Measurements from ENCODE around the gene KNG1. TPM values are rescaled to one million over a fixed set of nuclear protein-coding genes. Genes with fewer than 3 reads are reported as not detected.
"Not testable (repeated sequence)": the region's sequence is repeated elsewhere in the genome, so short reads cannot be mapped to it uniquely, and the experiment has no call there.

Gene KNG1
- polyA plus RNA-seq, 4 donors: 8.3 to 169 (median 132) TPM

DNA sequence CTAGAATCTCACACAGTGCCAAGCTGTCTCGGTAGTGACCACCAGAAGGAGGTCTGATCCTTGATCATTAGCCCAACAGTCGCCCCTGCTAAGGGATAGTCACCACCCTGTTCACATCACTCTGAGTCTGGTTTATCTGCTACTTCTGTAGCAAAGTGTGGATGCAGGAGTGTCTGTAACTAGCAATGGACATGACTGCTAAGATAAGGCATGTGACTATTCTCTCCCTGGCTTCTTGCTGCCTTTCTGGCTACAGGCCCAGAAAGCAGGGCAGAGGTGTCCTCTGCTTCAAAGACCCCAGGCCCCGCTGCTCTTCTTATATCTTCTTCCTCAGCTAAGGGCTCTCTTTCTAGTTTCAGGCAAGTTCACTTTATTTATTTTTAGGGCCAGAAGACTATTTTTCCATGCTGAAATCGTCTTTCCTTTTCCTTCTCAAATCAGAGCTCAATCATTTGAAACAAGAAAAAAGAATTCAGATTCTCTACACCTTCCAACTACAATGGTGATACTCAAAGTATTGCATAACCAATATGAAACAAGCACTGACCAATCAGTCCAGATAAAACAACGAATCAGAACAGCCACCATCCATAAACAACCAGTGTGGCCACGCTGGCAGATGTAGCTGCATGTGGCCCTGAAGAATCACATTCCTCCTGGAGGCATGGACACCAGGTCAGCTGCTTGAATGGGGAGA is 8.0 kb upstream of the KNG1 start:
- no peak for DNase-seq (ENCODE audit: low read depth in 4 of 4, low spot score in 3 of 4)

DNA sequence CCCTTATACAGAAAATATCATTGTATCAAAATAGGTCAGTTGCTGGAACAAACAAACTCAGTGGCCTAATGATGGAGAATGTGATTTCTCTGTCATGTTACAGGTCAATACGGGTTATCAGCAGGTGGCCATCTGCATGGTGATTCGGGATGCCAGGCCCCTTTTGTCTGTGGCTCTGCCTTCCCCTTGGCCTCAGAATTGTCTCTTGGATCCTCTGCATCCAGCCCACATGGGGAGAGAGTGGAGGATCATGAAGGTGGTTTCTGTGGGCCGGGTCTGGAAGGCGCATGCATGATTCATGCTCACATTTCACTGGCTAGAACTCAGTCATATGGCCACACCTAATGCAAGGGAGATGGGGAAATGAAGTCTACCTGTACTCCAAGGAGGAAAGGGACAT is 6.5 kb upstream of the KNG1 start:
- DNase-seq (ENCODE audit: low read depth in 4 of 4, low spot score in 3 of 4): not testable (repeated sequence)

DNA sequence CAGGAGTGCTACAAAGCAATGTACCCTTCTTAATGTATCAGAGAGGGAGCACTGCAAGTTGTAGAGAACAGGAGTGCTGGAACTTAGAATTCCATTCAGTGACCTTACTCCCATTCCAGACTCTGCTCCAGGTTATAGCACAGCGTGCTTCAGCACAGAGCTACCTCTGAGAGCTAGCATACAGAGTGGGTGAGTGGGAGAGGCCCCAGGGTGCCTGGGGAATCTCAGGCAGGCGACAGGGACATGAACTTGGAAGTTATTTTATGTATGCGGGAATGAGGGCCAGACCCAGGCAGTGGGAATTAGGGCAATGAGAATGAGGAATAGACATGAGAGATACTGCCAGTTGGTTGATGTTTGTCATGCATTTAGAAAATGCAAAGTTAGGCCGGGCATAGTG is 3.7 kb upstream of the KNG1 start:
- no peak for DNase-seq (ENCODE audit: low read depth in 4 of 4, low spot score in 3 of 4)

DNA sequence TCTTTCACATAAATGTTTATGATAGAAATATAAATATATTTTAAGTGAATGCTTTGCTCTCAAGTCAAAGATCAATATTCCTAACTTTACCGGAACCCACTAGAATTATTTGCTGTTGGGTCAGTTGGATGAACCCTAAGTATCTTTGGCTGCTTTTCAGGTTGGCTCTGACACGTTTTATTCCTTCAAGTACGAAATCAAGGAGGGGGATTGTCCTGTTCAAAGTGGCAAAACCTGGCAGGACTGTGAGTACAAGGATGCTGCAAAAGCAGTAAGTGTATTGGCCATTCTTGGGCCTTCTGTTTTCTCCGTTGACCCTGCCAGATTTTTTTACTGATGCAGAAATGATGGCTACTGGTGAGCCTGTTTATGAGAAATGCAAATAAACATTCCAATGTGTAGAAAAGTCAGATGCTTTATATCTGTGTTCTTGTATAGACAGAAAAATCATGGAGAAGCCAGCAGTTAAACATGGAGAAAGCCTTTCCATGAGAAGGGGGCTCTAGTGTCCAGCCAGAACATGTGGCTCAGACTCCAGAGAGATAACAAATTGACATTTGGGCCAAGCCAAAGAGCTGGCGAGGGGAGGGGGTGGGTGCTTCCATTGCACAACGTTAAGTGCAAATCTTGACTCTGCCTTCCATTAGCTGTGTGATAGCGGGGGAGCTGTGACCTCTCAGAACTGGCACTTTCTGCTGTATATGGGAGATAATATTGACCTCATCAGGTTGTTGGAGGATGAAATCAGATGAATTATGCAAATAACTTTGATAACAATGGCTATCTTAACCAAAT is 3.0 kb downstream of the KNG1 start:
- no peak for DNase-seq (ENCODE audit: low read depth in 4 of 4, low spot score in 3 of 4)

DNA sequence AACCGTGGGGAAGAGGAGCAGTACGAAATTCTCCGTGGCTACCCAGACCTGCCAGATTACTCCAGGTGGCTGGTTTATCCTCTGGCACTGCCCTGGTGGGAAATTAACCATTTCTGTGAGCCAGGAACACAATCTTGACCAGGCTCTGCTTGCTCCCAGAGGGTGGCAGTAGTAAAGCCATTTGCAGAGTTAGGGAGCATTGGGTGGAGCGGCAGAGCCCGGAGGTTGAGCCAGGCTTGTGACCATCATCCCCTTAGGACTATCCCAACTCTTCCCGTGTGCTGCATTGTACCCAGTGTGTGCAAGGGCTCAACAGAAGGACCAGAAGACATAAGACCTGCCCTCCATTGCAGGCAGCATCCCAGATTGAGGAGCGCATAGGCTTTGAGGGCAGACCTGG is 5.3 kb downstream of the KNG1 start:
- DNase-seq (ENCODE audit: low read depth in 4 of 4, low spot score in 3 of 4): no peak

DNA sequence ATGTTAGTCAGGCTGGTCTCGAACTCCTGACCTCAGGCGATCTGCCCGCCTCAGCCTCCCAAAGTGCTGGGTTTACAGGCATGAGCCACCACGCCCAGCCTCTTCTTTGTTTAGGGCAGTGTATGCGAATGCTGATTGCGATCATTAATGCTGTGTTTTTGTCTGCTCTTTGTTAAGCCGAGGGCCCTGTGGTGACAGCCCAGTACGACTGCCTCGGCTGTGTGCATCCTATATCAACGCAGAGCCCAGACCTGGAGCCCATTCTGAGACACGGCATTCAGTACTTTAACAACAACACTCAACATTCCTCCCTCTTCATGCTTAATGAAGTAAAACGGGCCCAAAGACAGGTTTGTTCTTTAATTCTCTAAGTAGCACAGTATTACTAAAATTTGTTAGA is 7.8 kb downstream of the KNG1 start:
- no peak for DNase-seq (ENCODE audit: low read depth in 4 of 4, low spot score in 3 of 4)

DNA sequence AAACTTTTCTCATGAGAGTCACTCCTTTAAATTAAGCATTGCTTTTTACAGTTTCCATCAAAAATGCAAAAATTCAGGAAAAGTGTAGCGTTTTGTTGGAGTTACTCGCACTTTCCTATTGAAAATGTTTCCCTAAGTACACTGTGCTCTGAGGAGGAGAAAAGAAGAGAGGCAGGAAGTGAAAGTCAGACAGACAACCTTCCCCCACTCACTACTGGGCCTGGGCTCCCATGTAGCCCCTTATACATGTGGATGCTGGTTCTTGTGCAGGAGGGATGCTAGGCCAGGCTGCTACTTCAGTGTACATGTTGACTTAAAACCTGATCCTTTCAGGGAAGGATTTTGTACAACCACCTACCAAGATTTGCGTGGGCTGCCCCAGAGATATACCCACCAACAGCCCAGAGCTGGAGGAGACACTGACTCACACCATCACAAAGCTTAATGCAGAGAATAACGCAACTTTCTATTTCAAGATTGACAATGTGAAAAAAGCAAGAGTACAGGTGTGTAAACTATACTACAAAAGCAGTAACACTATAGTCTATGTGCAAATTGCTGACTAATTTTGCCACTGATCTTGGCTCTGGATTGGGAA is 15.1 kb downstream of the KNG1 start:
- DNase-seq (ENCODE audit: low read depth in 4 of 4, low spot score in 3 of 4): no peak

DNA sequence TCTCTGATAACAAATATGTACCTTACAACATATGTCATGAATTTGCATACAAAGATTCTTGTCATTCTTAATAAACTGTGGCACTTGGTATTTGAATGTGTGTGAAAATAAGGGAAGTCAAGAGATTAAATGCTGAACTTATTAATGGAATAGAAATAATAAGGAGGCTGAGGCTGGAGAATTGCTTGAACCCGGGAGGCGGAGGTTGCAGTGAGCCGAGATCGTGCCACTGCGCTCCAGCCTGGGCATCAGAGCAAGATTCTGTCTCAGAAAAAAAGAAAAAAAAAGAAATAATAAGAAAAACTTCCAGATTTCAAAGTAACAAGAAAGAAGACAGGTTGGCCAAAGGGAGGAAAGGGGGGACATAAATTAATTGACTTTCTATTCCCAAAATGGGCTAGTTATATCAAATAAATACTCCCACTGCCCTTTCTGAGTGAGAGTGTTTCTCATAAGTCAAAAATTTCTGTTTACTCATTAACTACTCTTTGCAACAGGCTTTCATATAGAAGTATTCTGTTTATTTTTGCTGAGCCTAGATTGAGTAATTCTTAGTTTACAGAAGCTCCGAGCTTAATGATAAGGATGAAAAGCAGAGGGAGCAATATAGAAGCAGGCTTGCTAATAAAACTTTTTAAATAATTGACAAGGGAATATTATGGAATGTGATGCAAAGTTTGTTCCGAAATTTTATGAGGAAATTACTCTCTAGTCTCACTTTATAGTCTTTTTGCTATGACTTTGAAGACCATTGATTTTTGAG is 25.6 kb downstream of the KNG1 start:
- DNase-seq (ENCODE audit: low read depth in 4 of 4, low spot score in 3 of 4): no peak

DNA sequence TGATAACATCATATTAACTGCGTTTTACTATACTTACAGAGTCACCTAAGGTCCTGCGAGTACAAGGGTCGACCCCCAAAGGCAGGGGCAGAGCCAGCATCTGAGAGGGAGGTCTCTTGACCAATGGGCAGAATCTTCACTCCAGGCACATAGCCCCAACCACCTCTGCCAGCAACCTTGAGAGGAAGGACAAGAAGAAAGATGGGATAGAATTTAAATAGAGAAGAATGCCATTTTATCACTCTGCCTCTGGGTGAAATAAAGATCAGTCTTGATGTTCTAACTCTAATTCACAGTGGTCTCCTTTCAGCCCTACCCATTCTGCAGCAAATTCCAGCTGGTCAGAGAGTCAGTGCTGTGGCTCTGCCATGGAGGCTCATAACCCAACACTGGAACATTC is 26.5 kb downstream of the KNG1 start:
- DNase-seq (ENCODE audit: low read depth in 4 of 4, low spot score in 3 of 4): no peak

DNA sequence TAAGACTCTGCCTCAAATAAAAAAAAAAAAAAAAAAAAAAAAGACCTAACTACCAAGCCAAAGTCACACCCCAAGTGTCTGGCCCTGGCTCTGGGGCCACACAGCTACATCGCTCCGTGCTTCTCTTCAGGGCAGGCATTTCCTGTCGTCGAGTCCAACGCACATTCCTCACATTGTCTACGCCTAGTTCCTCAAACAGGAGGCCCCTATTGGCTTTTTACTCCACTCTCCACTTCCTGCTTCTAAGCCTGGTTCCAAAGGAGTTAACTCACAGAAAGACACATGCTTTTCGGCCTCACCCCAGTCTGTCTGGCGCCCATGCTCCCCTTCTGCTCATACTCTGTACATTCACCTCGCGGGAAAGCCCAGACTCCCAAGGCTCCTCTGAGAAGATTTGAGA is 28.8 kb downstream of the KNG1 start:
- DNase-seq (ENCODE audit: low read depth in 4 of 4, low spot score in 3 of 4): no peak

DNA sequence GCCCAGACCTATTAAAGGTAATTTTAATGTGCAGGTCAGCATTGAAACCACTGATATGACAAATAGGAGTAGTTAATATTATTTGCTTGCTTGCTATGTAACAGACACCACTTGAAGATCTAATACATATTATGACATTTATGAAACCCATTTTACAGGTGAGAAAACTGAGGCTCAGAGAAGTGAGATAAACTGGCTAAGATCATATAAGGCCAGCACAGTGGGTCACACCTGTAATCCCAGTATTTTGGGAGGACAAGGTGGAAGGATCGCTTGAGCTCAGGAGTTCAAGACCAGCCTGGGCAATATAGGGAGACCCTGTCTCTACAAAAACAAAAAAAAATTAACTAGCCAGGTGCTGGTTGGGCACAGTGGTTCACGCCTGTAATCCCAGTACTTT is 33.2 kb downstream of the KNG1 start:
- no peak for DNase-seq (ENCODE audit: low read depth in 4 of 4, low spot score in 3 of 4)

DNA sequence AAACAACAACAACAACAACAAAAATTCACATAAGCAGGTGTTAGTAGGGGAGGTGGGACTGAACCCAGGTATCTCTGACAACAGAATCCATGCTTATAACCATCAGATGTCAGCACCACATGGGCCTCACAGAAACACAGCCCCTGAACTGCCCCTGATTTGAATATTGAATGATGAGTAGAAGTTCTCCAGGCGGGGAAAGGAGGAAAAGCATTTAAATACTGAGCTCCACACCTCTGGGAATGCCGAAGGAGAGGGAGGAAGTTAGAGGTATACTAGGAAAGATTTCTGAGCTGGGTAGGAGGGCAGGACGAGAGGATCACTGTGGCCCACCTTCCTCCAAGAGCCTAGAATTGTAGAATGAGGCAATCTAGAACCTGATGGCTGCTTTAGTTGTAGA is 34.3 kb downstream of the KNG1 start:
- no peak for DNase-seq (ENCODE audit: low read depth in 4 of 4, low spot score in 3 of 4)

DNA sequence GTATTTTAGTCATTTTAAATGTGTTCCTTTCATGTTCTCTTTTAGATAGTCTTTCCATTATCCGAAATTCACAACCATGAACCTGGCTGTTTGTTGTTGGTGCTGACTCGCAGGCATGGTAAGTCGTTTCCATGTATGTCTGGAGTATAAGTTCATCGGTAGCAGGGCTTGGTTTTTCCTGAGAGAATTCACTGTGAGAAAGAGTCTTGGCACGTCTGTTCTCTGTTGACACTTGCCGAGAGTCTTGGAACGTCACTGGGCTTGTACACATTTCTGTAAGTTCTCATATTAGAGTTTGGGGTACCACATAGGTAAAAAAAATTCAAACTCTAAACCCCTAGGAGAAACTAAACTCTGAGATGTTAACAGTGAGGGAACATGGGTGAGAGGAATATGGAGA is 36.8 kb downstream of the KNG1 start:
- no peak for DNase-seq (ENCODE audit: low read depth in 4 of 4, low spot score in 3 of 4)

DNA sequence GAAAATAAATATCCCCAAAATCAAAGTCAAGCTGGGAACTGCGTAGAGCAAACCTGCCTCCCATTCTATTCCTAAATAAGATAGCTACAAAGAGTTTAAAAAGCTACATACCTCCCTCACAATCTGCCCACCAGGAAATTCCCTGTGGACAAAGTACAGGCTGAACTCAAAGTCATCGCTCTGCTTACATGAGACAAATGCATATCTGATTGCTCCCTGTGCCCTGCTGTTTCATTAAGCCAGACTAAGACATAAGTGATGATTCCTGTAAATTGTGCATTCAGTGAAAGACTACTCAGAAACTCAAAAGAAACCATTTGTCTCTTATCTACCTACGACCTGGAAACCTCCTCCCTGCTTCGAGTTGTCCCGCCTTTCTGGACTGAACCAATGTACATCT is 37.7 kb downstream of the KNG1 start:
- no peak for DNase-seq (ENCODE audit: low read depth in 4 of 4, low spot score in 3 of 4)

DNA sequence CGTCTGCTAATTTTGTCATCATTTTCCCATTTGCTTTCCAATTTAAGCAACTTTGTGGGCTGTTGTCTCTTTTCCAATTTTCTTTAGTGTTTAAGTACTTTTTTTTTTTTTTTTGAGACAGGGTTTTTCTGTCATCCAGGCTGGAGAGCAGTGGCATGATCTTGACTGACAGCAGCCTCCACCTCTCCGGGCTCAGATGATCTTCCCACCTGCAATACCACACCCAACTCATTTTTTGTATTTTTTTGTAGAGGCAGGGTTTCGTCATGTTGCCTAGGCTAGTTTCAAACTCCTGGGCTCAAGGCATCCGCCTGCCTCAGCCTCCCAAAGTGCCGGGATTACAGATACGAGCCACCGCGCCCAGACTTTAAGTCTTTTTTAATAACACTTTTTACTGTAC is 40.1 kb downstream of the KNG1 start:
- DNase-seq (ENCODE audit: low read depth in 4 of 4, low spot score in 3 of 4): no peak

DNA sequence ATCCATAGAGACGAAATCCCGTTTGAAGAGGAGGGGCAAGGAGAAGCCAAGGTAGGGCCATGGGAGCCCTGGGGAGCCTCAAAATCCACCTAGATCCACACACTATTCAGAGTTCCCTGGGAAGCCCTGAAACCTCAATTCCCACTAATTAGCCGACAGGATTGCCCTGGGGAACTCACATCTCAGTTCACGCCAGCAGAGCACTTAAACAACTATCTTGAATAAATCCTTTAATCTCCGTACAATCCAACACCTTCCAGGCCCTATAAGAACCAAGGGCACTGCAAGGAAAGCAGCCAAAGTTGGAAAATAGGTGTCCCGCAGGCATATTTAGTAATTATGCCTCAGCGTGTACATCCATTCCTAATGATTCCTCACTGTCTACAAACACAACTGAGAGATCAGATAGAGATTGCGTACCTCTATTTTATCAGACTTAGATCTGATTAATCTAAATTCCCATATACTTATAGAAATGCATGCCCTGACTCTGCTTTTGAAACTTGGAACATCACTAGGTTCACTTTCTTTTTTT is 40.6 kb downstream of the KNG1 start:
- DNase-seq (ENCODE audit: low read depth in 4 of 4, low spot score in 3 of 4): no peak

DNA sequence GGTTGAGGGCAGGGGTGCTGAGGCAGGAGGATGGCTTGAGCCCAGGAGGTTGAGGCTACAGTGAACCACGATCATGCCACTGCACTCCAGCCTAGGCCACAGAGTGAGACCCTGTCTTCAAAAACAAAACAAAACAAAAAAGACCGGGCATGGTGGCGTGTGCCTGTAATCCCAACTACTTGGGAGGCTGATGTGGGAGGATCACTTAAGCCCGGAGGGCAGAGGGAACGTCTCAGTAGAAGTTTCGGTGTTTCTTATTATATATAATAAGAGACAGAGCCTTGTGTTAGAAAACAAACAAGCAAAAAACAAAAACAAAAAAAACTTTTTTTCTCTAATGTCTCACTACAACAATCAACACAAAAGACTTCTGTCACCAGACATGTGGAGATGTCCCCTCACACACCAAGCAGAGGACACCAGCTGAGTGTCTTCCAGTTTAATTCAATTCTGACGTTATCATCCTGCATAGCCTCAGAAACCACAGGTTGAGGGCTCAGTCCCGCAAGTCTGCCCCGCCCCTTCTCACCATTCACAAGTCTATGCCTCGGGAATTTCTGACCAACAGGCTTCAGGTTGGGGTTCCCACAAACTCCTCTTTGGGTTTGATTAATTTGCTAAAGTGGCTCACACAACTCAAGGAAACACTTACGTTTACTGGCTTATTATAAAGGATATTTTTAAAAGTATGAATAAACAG is 42.2 kb downstream of the KNG1 start:
- no peak for DNase-seq (ENCODE audit: low read depth in 4 of 4, low spot score in 3 of 4)

DNA sequence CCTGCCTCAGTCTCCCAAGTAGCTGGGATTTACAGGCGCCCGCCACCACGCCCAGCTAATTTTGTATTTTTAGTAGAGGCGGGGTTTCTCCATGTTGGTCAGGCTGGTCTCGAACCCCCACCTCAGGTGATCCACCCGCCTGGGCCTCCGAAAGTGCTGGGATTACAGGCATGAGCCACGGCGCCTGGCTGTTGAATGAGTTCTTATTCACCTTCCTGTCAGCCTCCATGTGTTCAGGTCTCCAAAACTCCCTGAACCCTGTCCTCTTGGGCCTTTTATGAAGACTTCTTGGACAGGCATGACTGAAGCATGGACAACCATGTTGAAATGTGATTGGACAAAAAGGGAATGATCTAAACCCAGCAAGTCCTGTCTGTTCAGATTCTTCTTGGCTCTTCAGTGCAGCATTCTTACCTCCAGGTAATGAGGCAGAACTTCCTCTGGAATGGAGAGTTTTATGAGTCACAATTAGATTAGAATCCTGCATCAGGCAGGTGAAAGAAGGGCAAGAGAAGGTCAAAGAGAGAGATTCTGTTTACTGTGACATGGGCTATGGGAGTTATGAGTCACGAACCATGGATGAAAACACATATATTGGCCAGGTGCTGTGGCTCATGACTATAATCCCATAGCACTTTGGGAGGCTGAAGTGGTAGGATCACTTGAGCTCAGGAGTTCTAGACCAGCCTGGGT is 43.1 kb downstream of the KNG1 start:
- DNase-seq (ENCODE audit: low read depth in 4 of 4, low spot score in 3 of 4): no peak

DNA sequence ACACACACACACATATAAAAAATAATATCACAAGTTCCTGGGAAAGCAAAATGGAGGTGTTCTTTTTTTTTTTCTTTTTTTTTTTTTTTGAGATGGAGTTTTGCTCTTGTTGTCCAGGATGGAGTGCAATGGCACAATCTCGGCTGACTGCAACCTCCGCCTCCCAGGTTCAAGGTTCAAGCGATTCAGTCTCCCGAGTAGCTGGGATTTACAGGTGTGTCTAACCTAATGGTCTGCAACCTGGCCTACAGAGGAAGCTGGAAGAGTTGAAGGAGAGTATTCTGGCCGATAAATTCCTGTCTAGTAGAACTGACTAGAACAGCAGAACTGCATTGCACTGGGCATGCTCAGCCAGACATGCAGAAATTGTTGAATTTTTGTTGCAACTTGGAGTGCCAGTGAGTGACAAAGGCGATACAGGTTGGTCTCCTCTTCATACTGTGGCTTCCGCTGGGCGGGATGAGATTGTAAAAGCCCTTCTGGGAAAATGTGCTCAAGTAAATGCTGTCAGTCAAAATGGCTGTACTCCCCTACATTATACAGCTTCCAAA is 43.8 kb downstream of the KNG1 start:
- DNase-seq (ENCODE audit: low read depth in 4 of 4, low spot score in 3 of 4): no peak

DNA sequence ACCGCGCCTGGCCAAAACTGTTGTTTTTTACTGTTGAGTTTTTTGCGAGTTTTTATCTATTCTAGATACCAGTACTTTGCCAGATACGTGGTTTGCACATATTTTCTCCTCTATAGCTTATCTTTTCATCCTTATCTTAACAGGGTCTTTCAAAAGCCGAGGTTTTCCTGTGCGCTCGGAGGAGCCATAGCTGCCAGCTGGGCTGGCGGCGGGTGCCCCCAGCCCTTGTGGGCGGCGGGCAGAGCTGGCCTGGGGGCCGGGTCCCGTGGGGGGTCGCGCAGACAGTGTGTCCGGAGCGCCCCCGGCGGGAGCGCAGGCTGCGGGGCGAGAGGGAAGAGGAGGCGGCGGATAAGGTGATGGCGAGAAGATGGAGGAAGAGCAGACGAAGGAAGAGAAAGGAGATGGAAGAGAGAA is 55.1 kb downstream of the KNG1 start:
- DNase-seq (ENCODE audit: low read depth in 4 of 4, low spot score in 3 of 4): no peak

All from left renal pelvis (tissue), 4 donors.